GM10847 (cell line): ENCODE measurements around the gene GCDH.

Experiments
- POLR2A ChIP-seq: IDR thresholded peaks from 2 replicates; pipeline ENCODE4 v1.6.1; 2011; ENCODE audit not compliant: insufficient read length; ENCODE audit errors: extremely low read depth

Gene GCDH

GRCh38 chr19:12885749-12886650 lies 5.0 kb upstream of the GCDH start:
- TF ChIP-seq POLR2A, result no peak

- no peak for TF ChIP-seq POLR2A
Measured at GRCh38 chr19:12886651-12886968, 4.3 kb upstream of the GCDH start.

- no peak for TF ChIP-seq POLR2A
Measured at GRCh38 chr19:12886969-12887747, 3.8 kb upstream of the GCDH start, which contains the start of gene KLF1. Gene KLF1, minus strand, starts transcription at chr19:12887201. Its CDS starts 61 bp downstream, at chr19:12887140.

GRCh38 chr19:12888006-12888603 lies 2.9 kb upstream of the GCDH start:
- no peak for TF ChIP-seq POLR2A

- no peak for TF ChIP-seq POLR2A
Measured at GRCh38 chr19:12891553-12892021, 627 bp downstream of the GCDH start.

GRCh38 chr19:12893582-12893981 lies 2.6 kb downstream of the GCDH start:
- TF ChIP-seq POLR2A, result no peak

- TF ChIP-seq POLR2A, result no peak
Measured at GRCh38 chr19:12896460-12896859, 5.5 kb downstream of the GCDH start.

GRCh38 chr19:12899891-12900518 lies 9.0 kb downstream of the GCDH start:
- no peak for TF ChIP-seq POLR2A

- no peak for TF ChIP-seq POLR2A
Measured at GRCh38 chr19:12907166-12907565, 16.2 kb downstream of the GCDH start.

- TF ChIP-seq POLR2A, result no peak
Measured at GRCh38 chr19:12912571-12912970, 21.6 kb downstream of the GCDH start.

GRCh38 chr19:12913011-12913561 lies 22.1 kb downstream of the GCDH start:
- TF ChIP-seq POLR2A, result no peak

GRCh38 chr19:12913851-12914690 lies 23.1 kb downstream of the GCDH start:
- TF ChIP-seq POLR2A, result no peak

- no peak for TF ChIP-seq POLR2A
Measured at GRCh38 chr19:12918253-12918652, 27.3 kb downstream of the GCDH start.

GRCh38 chr19:12921047-12921446 lies 30.1 kb downstream of the GCDH start:
- no peak for TF ChIP-seq POLR2A
